ENCODE results near the gene GRID2.
A peak's percentile ranks its signal among the peaks of the same experiment; 100 is the strongest.

GRID2 gene

DNA sequence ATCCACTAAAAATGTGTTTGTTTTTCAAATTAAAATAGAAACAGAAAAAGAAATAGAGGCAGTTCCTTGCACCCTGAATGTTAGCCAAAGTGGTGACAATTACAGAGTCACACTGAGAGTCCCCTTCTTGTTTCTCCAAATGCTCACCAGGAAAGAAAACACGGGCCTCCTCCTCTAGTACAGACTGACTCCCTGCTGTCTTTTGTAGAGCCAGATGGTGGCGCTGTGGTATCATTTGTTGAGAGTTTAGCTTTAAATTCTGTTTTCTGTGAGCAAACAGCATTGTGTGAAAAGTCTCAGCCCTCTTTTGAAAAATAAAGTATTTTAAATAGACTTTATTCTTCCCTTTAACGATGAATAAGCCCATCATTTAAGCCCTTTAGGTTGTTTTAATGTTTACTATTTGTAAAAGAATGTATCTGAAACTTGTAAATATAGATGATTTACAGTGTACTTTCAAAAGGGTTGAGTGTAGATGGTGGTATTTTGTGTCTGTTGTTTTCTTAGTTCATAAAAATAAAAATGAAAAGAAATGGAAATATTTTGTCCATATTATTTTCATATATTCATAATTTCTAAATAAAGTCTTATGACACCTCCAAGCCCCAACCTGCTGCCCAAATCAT lies 1487.9 kb downstream of the GRID2 start:
- ATAC-seq, result peak; percentile 92
- TF ChIP-seq ZC3H10 (CRISPR knock-in tag; IDR thresholded peaks at IDR 0.05) (no peak), BACH2 (CRISPR knock-in tag; IDR thresholded peaks at IDR 0.05; ENCODE audit: borderline replicate concordance) (no peak), PATZ1 (CRISPR knock-in tag; IDR thresholded peaks at IDR 0.05; ENCODE audit: borderline replicate concordance) (no peak), TOX (CRISPR knock-in tag; IDR thresholded peaks at IDR 0.05; ENCODE audit: borderline replicate concordance) (no peak), ZNF565 (CRISPR knock-in tag; conservative IDR thresholded peaks at IDR 0.05; ENCODE audit: low read depth) (no peak), ARNTL (CRISPR knock-in tag; IDR thresholded peaks at IDR 0.05; ENCODE audit: borderline replicate concordance, low read depth) (no peak), ZFP3 (CRISPR knock-in tag; IDR thresholded peaks at IDR 0.05) (no peak), PPARA (CRISPR knock-in tag; IDR thresholded peaks at IDR 0.05; ENCODE audit: borderline replicate concordance) (no peak)
- TF ChIP-seq, protein P1, sequence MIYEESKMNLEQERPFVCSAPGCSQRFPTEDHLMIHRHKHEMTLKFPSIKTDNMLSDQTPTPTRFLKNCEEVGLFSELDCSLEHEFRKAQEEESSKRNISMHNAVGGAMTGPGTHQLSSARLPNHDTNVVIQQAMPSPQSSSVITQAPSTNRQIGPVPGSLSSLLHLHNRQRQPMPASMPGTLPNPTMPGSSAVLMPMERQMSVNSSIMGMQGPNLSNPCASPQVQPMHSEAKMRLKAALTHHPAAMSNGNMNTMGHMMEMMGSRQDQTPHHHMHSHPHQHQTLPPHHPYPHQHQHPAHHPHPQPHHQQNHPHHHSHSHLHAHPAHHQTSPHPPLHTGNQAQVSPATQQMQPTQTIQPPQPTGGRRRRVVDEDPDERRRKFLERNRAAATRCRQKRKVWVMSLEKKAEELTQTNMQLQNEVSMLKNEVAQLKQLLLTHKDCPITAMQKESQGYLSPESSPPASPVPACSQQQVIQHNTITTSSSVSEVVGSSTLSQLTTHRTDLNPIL (CRISPR knock-in tag; IDR thresholded peaks at IDR 0.05; ENCODE audit: low read depth), result no peak

DNA sequence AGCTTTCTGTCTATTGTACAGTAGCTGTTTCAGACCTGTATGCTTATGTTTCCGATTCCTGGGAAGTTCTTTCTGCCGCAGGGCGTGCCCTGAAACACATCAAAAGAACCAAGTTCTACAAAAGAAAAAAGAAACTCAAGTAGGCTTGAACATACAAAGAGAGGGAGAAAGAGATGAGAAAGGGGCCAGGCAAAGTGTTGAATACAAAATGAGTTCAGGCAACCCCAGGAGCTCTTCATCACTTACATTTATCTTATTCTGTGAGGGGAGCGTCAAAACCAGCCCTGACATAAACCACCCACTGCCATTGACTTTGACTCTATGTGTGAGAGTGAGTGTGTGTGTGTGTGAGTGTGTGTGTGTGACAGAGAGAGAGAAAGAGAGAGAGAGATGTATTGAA lies 1498.3 kb downstream of the GRID2 start:
- TF ChIP-seq CSDC2 (CRISPR knock-in tag; IDR thresholded peaks at IDR 0.05) (no peak), ZNF8 (CRISPR knock-in tag; IDR thresholded peaks at IDR 0.05) (no peak), BACH2 (CRISPR knock-in tag; IDR thresholded peaks at IDR 0.05; ENCODE audit: borderline replicate concordance) (no peak), GLIS3 (CRISPR knock-in tag; IDR thresholded peaks at IDR 0.05) (no peak), CSRNP3 (CRISPR knock-in tag; IDR thresholded peaks at IDR 0.05) (no peak), TOX (CRISPR knock-in tag; IDR thresholded peaks at IDR 0.05; ENCODE audit: borderline replicate concordance) (no peak), ZNF565 (CRISPR knock-in tag; conservative IDR thresholded peaks at IDR 0.05; ENCODE audit: low read depth) (no peak), ZFP30 (CRISPR knock-in tag; IDR thresholded peaks at IDR 0.05) (no peak), ARNTL (CRISPR knock-in tag; IDR thresholded peaks at IDR 0.05; ENCODE audit: borderline replicate concordance, low read depth) (no peak), OSR1 (CRISPR knock-in tag; IDR thresholded peaks at IDR 0.05) (no peak), TCF4 (CRISPR knock-in tag; IDR thresholded peaks at IDR 0.05; ENCODE audit: borderline replicate concordance) (no peak), ZNF70 (CRISPR knock-in tag; IDR thresholded peaks at IDR 0.05) (no peak), SNAI2 (CRISPR knock-in tag; IDR thresholded peaks at IDR 0.05) (no peak), ZFP3 (CRISPR knock-in tag; IDR thresholded peaks at IDR 0.05) (no peak), ESRRG (CRISPR knock-in tag; IDR thresholded peaks at IDR 0.05) (no peak), PATZ1 (CRISPR knock-in tag; IDR thresholded peaks at IDR 0.05; ENCODE audit: borderline replicate concordance) (no peak), ISL1 (CRISPR knock-in tag; IDR thresholded peaks at IDR 0.05) (no peak), TSHZ2 (CRISPR knock-in tag; IDR thresholded peaks at IDR 0.05) (no peak)
- TF ChIP-seq, protein P2, sequence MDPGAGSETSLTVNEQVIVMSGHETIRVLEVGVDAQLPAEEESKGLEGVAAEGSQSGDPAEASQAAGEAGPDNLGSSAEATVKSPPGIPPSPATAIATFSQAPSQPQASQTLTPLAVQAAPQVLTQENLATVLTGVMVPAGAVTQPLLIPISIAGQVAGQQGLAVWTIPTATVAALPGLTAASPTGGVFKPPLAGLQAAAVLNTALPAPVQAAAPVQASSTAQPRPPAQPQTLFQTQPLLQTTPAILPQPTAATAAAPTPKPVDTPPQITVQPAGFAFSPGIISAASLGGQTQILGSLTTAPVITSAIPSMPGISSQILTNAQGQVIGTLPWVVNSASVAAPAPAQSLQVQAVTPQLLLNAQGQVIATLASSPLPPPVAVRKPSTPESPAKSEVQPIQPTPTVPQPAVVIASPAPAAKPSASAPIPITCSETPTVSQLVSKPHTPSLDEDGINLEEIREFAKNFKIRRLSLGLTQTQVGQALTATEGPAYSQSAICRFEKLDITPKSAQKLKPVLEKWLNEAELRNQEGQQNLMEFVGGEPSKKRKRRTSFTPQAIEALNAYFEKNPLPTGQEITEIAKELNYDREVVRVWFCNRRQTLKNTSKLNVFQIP (CRISPR knock-in tag; IDR thresholded peaks at IDR 0.05; ENCODE audit: borderline replicate concordance, low read depth), result no peak
- TF ChIP-seq, protein P1 (CRISPR knock-in tag; IDR thresholded peaks at IDR 0.05; ENCODE audit: low read depth), result no peak
- no peak for ATAC-seq

Measured in SK-N-SH treated with all-trans-retinoic acid at 6 μM for 48 hours (cell line).